Activated CD4-positive, alpha-beta T cell treated with anti-CD3 and anti-CD28 coated beads, Interleukin-2, amount 50 U/mL, for 4 hours (primary cell): ENCODE data around the gene ZCCHC24.

ENCODE experiments used
- DNase-seq, 2 experiments: peaks; one replicate each; pipeline ENCODE4 v3.0.0-alpha.2; 2020

ZCCHC24 gene

DNA sequence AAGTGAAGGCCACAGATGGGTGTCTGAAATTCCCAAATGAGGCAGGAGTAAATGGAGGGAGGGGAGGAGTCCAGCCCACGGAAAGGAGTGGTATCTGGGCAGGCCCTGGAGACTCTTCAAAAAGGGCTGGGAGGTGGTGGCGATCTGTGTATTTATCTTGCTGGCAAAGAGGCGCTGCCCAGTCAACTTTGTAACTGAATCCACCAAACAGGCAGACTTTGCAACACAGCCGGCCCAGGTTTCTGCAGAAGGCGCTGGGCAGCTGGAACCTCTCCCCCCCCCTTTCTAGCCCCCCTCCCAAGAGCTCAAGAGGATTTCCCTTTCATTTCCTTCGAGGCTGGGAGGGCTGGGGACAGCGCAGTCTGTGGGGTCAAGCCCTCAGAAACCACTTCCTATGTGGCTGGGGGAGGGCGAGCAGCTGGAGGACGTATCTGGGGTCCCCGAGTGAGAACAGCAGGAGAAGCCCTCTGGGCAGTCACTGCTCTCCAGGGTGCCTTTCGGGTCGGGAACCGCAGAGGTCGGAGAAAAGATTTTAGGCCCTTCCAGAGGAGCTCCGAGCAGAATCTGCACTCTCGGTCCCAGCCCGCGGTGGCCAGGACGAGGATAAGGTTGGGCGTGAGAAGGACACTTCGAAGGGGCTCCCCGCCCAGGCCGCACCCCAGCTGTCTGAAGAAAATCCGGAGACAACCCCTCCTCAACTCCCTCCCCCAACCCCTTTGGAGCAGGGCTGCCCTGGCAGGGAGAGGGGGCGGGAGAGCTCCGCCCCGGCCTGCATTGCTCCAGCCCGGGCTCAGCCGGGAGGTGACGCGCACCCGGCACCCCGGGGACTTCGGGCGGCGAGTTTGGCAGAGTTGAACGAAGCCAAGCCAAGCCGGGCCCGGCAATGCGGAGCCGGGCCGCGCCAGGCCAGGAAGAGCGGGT, 965 bp downstream of the ZCCHC24 start:
- peak; percentile 30 to 35 for DNase-seq

GRCh38 chr10:79443338-79444198, 1.9 kb downstream of the ZCCHC24 start:
- DNase-seq: no peak

- no peak for DNase-seq
Observed at GRCh38 chr10:79442171-79443040, 3.0 kb downstream of the ZCCHC24 start.

GRCh38 chr10:79441433-79441832, 4.0 kb downstream of the ZCCHC24 start:
- DNase-seq: no peak

GRCh38 chr10:79440281-79440680, 5.1 kb downstream of the ZCCHC24 start:
- DNase-seq: no peak

DNA sequence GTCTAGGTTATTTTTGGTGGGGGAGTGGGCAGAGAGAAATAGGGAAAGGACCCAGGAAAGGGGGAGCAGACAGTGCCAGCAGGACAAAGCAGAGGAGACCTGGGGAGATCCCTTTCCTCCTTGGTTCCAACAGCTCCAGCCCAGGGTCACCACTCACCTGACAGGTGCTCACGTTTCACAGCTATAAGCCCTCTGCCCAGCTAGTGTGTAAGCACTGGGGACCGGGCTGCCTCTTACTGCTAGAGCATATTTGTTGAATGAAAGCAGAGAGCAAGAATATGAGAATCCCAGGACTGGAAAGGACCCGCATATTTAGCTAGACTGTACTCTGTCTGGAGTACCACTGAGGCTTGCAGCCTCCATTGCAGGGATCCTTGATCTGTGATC, 6.7 kb downstream of the ZCCHC24 start:
- DNase-seq: no peak

DNA sequence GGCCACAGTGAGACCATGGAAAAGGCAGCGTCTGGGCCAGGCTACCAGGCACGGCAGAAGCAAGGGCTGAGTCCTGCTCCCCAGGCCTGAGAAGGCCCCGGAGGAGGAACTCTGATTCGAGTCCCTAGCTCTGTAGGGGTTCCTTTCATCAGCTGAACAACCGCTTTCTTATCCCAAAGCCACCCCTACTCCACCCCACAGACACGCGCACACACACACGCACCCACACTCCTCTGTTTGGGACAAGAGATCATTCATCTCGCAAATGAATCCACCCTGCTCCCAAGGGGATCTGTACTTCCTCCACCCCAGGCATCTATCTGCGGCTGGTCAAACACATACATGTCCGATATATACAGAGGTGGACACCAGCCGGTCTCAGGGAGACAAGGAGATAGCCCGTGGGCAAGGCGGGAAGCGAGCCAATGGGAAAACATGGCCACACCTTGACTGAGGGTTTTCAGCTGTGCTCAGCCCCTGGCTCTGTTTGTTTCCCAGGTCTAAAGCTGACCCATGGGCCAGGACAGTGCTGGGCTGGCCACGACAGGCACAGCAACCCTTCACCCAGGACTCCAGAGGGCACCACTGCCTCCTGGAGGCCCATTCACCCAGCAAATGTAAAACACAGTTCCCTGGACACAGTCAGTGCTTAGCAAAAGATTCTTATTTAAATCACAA, 7.3 kb downstream of the ZCCHC24 start:
- DNase-seq: no peak

DNA sequence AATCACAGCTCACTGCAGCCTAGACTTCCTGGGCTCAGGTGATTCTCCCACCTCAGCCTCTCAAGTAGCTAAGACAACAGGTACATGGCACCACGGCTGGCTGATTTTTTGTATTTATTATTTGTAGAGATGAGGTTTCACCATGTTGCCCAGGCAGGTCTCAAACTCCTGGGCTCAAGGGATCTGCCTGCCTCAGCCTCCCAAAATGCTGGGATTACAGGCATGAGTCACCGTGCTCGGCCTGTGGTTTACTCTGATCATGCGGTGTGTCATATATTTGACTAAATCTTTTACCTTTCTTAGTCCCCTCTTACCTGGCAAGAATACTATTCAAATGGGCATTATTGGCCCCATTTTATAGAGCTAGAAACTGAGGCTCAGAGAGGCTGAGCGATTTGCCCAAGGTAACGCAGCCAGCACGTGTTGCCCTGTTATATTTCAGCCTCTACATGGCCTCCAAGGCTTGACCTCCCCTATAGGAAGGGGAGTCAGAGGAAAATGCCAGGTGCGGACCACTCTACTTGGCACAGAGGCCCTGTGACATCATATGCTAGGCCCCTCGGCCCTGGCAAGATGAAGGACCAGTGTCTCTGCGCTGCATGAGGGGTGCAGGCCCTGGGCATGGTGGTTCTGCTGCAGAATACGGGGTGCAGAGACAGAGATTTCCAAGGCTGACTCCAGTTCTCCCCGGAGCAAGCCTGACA, 8.2 kb downstream of the ZCCHC24 start:
- no peak for DNase-seq

- DNase-seq: no peak
Observed at GRCh38 chr10:79436850-79437103, 8.6 kb downstream of the ZCCHC24 start.

- no peak for DNase-seq
Observed at GRCh38 chr10:79436066-79436849, 9.2 kb downstream of the ZCCHC24 start.

DNA sequence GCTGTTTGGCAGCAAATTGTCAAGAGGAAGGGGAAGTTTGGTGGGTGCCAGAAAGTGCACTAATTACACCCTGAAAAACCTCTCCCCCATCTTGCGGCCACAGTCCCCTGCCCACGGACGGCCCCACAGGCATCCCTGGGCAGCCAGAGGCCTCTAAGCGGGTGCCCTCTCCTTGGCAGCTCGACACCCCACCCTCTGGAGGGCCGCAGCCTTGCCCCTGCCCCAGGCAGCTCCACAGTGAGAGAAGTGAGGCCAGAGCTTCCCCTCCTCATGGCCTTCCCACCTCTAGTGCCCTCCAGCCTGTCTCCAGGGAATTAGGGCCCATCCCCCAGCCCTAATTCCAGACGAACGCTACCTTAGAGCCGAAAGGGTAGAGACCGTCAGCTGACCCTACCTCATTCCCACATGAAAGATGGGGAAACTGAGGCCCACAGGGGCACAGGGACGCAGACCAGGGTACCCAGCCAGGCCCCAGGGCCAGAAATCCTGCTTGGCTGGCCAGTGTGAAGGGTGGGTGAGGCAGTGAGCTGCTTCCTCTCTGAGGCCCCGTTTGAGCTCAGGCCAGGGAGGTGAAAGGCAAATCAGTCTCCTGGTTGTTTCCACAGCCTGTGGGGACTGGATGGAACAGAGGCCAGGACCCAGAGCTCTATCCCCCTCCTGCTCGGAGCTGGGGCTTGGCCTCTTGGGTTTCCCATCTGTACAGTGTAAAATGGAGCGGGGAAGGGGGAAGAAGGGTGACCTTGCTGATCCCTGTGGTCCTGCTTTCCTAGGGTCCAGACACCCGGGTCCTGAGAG, 10.0 kb downstream of the ZCCHC24 start:
- DNase-seq: no peak

DNA sequence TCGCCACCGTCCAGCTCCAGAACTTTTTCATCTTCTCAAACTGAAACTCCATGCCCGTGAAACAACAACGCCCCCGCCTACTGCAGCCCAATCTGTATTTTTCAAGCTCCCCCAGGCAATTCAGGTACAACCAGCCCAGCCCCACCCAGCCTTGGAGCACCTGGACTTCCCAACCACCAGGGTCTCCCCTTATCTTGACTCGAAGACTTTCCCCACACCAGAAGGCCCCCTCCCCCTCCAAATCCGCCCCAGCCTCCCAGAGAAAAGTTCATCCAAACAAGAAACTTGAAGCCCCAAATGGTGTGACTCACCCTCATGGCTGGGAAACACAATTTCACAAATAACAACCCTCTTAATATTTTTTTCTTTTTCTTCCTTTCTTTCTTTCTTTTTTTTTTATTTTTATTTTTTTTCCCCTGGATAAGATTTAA, 10.6 kb downstream of the ZCCHC24 start:
- DNase-seq: no peak

DNA sequence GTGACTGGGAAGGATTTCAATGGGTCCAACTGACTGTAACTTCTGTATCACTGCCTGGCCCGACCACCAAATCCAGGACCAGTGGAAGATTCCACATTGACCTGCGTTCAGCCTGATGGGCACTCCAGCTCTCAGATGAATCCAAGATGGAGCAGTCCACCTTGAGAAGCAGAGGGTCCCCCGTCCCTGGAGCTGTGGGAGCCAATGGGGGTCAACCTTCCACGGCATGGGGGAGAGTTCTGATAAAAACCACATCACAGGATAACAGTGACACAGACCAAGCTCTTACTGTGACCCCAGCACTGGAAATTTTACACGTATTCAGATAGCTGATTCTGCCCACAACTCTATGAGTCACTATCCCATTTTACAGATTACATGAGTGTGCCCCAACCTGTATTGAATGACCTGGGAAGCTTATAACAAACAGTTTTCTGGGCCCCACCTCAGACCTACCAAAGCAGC, 11.2 kb downstream of the ZCCHC24 start:
- no peak for DNase-seq

DNA sequence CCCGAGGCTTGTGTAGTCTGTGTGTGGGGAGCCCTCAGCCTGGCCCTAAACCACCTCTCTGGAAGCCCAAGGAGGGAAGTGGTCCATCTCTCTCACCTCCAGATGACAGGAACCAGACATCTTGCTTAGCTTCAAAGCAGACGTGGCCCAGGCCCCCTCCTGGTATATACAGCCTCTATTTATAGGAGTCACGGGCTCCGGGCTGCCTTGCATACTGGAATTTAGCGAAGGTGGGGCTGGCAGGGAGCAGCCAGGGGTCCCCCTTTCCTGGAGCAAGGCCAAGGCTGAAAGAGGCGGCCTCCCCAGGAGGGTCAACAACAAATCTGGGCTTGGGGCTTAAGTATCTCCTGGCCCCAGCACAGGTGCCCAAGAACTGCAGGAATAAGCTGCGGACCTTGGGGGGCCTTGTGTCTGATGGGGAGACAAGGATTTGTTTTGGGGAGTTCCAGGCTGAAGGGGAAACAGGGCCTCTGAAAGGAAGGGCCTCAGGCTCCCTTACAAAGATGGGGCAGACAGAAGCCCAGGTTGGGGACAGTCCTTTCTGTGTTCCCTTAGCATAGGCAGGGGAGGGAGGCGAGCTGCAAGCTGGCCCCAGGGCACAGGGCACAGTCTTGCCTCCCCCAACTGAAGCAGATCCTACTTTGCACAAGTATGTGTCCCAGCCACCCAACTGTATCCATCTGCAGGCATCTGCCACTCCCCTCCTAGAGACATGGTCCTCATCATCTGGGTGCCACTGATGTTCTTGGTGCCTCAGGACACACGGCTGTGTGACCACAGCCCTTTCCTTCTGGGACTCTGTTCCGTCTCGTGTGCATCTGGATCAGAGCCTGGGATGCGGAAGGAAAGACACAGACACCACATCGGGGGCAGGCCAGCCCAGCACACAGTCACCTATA, 11.9 kb downstream of the ZCCHC24 start:
- DNase-seq: no peak

GRCh38 chr10:79431891-79432831, 13.3 kb downstream of the ZCCHC24 start:
- DNase-seq: no peak

GRCh38 chr10:79431428-79431827, 14.0 kb downstream of the ZCCHC24 start:
- no peak for DNase-seq

DNA sequence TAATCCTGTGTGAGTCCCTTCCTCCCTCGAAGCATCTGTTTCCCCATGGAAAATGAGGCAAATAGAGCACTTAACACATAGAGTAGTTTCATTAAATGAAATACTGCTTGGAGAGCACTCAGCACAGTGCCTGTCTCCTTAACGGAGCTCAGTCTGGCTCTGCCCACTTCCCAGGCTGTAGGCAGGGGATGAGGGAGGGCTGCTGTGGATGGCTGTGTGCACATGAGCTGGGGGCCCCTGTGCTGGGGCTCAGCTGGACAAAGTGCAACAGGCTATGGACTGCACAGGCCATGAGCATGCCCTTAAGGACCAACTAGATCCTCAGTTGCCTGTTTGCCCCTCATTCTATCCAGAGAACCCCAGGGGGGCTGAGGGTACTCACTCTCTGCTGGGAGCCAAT, 14.5 kb downstream of the ZCCHC24 start:
- DNase-seq: no peak
